ENCODE results near the gene THBS3. TPM values are rescaled to one million over a fixed set of nuclear protein-coding genes. Genes with fewer than 3 reads are reported as not detected.

The THBS3 gene
- total and polyA plus RNA-seq, 2 of the 13 experiments (the other 11 are each of a cell fraction or from before 2014, with no cell fraction given): 0.86 to 3.6 TPM

- TF ChIP-seq MED13 (CRISPR knock-in tag; IDR thresholded peaks at IDR 0.05) (no peak), HNF1A (IDR thresholded peaks at IDR 0.05; ENCODE audit: low read depth) (no peak), HNF1A (CRISPR knock-in tag; IDR thresholded peaks at IDR 0.05; ENCODE audit: borderline replicate concordance) (no peak), ZNF350 (CRISPR knock-in tag; IDR thresholded peaks at IDR 0.05; ENCODE audit: borderline replicate concordance, low read depth) (peak; percentile 64; the same call in 1 of the 2 replicates), FOXA3 (CRISPR knock-in tag; IDR thresholded peaks at IDR 0.05) (no peak), ZNF18 (CRISPR knock-in tag; IDR thresholded peaks at IDR 0.05; ENCODE audit: insufficient replicate concordance) (no peak), HNF1B (CRISPR knock-in tag; IDR thresholded peaks at IDR 0.05) (peak; percentile 84), NFKB2 (CRISPR knock-in tag; IDR thresholded peaks at IDR 0.05; ENCODE audit: borderline replicate concordance) (peak; percentile 54; the same call in 1 of the 2 replicates), NCOA2 (CRISPR knock-in tag; IDR thresholded peaks at IDR 0.05) (no peak), SP1 (IDR thresholded peaks at IDR 0.05) (no peak), SP1 (CRISPR knock-in tag; IDR thresholded peaks at IDR 0.05) (no peak), IKZF1 (IDR thresholded peaks at IDR 0.05) (no peak), ZNF629 (CRISPR knock-in tag; conservative IDR thresholded peaks at IDR 0.05) (no peak), ZFX (CRISPR knock-in tag; IDR thresholded peaks at IDR 0.05; ENCODE audit: low read depth) (0 out of 2 replicates have a peak, but pooled peaks have one; percentile 18), NCOR1 (IDR thresholded peaks at IDR 0.05; ENCODE audit: borderline replicate concordance, low read length) (no peak)
Measured at GRCh38 chr1:155167166-155168104, 40.3 kb downstream of the THBS3 start (continued).
